HCT116 (cell line): ENCODE data around the gene NSG1. TPM values are rescaled to one million over a fixed set of nuclear protein-coding genes. Genes with fewer than 3 reads are reported as not detected.

Source experiments
- ATAC-seq: fragments of 200-7000 bp; cut with Tn5 transposase; 2 replicates; pipeline ENCODE4 v1.9.1; 2020; ENCODE audit warnings: mild to moderate bottlenecking, moderate library complexity
- BruUV-seq: library from RNA; stranded (reverse); fragments of 400-500 nt; replicated peaks from 2 replicates; lab custom pipeline; 2021; lab: Mats Ljungman, UMichigan
- CTCF ChIA-PET: fragments of 300-600 bp; sonication (Branson Sonifier 250); formaldehyde crosslinking; loops from one replicate; lab custom pipeline; 2021; ENCODE audit warnings: antibody characterized with exemption; lab: Charles Lee
- POLR2A ChIA-PET: fragments of 300-600, 350-600 bp; sonication (Branson Sonifier 250); formaldehyde crosslinking; loops from one replicate; lab custom pipeline; 2021; ENCODE audit warnings: antibody characterized with exemption; lab: Charles Lee
- RAD21 ChIA-PET, 2 experiments: fragments of 300-600 bp; sonication (Branson Sonifier 250); formaldehyde crosslinking; loops; one replicate each; lab custom pipeline; 2023; ENCODE audit warnings: low total read pairs in 2 of 2; ENCODE audit not compliant: uncharacterized antibody in 2 of 2, unreplicated experiment in 2 of 2, low non-redundant PET in 1 of 2; lab: Charles Lee
- DNase-seq: peaks from one replicate; pipeline ENCODE4 v3.0.0-alpha.2; 2010; ENCODE audit warnings: low read depth, low spot score
- H2AFZ ChIP-seq: fragments of 200-600 bp; shearing (Covaris generic), sonication (generic); 2 replicates; pipeline ENCODE4 v1.6.1; 2017; ENCODE audit warnings: low read depth, mixed run types, mixed read lengths, antibody characterized with exemption, low read length; ENCODE audit not compliant: poor library complexity, severe bottlenecking
- H3K27ac ChIP-seq: 2 replicates; pipeline ENCODE4 v1.5.1; 2012; ENCODE audit warnings: low read depth, low read length
- H3K27me3 ChIP-seq: fragments of 200-600 bp; sonication (generic); 2 replicates; pipeline ENCODE4 v1.6.1; 2016; ENCODE audit warnings: mixed run types, low read length, mixed read lengths; ENCODE audit not compliant: insufficient read depth
- H3K36me3 ChIP-seq, 2 experiments: fragments of 200-500 bp in 1 of 2; fragments of 200-600 bp in 1 of 2; sonication (Bioruptor generic) in 1 of 2; sonication (generic) in 1 of 2; 2 replicates each; pipeline versions ENCODE4 v1.5.1 to v1.6.1; 2014 to 2016; ENCODE audit warnings: low read length in 2 of 2, inconsistent platforms in 1 of 2, mixed read lengths in 1 of 2, mixed run types in 1 of 2; ENCODE audit not compliant: insufficient read depth in 2 of 2, control insufficient read depth in 1 of 2
- H3K4me1 ChIP-seq, 2 experiments: fragments of 200-600 bp in 1 of 2; sonication (generic) in 1 of 2; 2 replicates each; pipeline versions ENCODE4 v1.5.1 to v1.6.1; 2012 to 2017; ENCODE audit warnings: low read length in 2 of 2, inconsistent platforms in 1 of 2, mild to moderate bottlenecking in 1 of 2, mixed read lengths in 1 of 2, mixed run types in 1 of 2, moderate library complexity in 1 of 2; ENCODE audit not compliant: insufficient read depth in 2 of 2, control insufficient read depth in 1 of 2
- H3K4me2 ChIP-seq: fragments of 200-600 bp; sonication (generic); 2 replicates; pipeline ENCODE4 v1.6.1; 2017; ENCODE audit warnings: mixed run types, low read length, mixed read lengths
- H3K4me3 ChIP-seq, 2 experiments: fragments of 200-600 bp in 1 of 2; sonication (generic) in 1 of 2; replicated peaks in 1 of 2; 2 replicates each; pipeline ENCODE4 v1.5.1; 2011 to 2016; ENCODE audit warnings: low read length in 2 of 2, control low read depth in 1 of 2, low read depth in 1 of 2, mild to moderate bottlenecking in 1 of 2, mixed read lengths in 1 of 2, mixed run types in 1 of 2
- H3K79me2 ChIP-seq: fragments of 200-600 bp; sonication (generic); 2 replicates; pipeline ENCODE4 v1.6.1; 2017; ENCODE audit warnings: mild to moderate bottlenecking, mixed run types, low read length, moderate library complexity, mixed read lengths; ENCODE audit not compliant: insufficient read depth
- H3K9ac ChIP-seq: fragments of 200-600 bp; sonication (generic); 2 replicates; pipeline ENCODE4 v1.6.1; 2016; ENCODE audit warnings: low read length, mixed read lengths
- H3K9me2 ChIP-seq: fragments of 200-600 bp; sonication (generic), shearing (Covaris generic); 2 replicates; pipeline ENCODE4 v1.6.1; 2017; ENCODE audit warnings: mixed run types, mild to moderate bottlenecking, moderate library complexity; ENCODE audit not compliant: insufficient read depth
- H3K9me3 ChIP-seq, 2 experiments: fragments of 200-500 bp in 1 of 2; fragments of 200-600 bp in 1 of 2; sonication (Bioruptor generic) in 1 of 2; sonication (generic) in 1 of 2; 2 replicates each; pipeline ENCODE4 v1.6.1; 2014 to 2017; ENCODE audit warnings: low read length in 2 of 2, mixed read lengths in 2 of 2, inconsistent platforms in 1 of 2, low read depth in 1 of 2, mild to moderate bottlenecking in 1 of 2, mixed run types in 1 of 2, moderate library complexity in 1 of 2; ENCODE audit not compliant: control insufficient read depth in 1 of 2, insufficient read depth in 1 of 2
- H4K20me1 ChIP-seq: fragments of 200-600 bp; sonication (generic), shearing (Covaris generic); 2 replicates; pipeline ENCODE4 v1.6.1; 2017; ENCODE audit warnings: mixed run types, mild to moderate bottlenecking, moderate library complexity; ENCODE audit not compliant: insufficient read depth
- ATF3 ChIP-seq: IDR thresholded peaks from 2 replicates; pipeline ENCODE4 v1.6.1; 2012
- EGR1 ChIP-seq: IDR thresholded peaks from 2 replicates; pipeline ENCODE4 v1.6.1; 2012; ENCODE audit warnings: low read depth
- EZH2 ChIP-seq: fragments of 200-600 bp; sonication (generic); IDR thresholded peaks from 2 replicates; pipeline ENCODE4 v1.6.1; 2017; ENCODE audit warnings: antibody characterized with exemption, mixed run types
- JUND ChIP-seq: IDR thresholded peaks from 2 replicates; pipeline ENCODE4 v1.6.1; 2012
- POLR2A ChIP-seq: IDR thresholded peaks from 2 replicates; pipeline ENCODE4 v1.7.0; 2011; ENCODE audit warnings: borderline replicate concordance; ENCODE audit not compliant: insufficient read depth, insufficient read length; ENCODE audit errors: extremely low read depth
- ZBTB33 ChIP-seq: IDR thresholded peaks from 2 replicates; pipeline ENCODE4 v1.6.1; 2011; ENCODE audit warnings: mild to moderate bottlenecking, low read length, moderate library complexity; ENCODE audit not compliant: insufficient replicate concordance; ENCODE audit errors: extremely low read depth
- ZFX ChIP-seq: fragments of 450-650 bp; IDR thresholded peaks from 2 replicates; pipeline ENCODE4 v1.6.1; 2017
- ZNF274 ChIP-seq: fragments of 200-500 bp; sonication (Bioruptor generic); IDR thresholded peaks from 2 replicates; pipeline ENCODE4 v1.6.1; 2014; ENCODE audit warnings: mild to moderate bottlenecking, low read depth, low read length, inconsistent platforms
- intact Hi-C: fragments of 100-400 bp; cut with micrococcal nuclease; formaldehyde crosslinking; loops from 2 replicates; pipeline ENCODE4 v1.10.0; 2022
- total RNA-seq: library from RNA; stranded (reverse); gene quantifications from one replicate; pipeline ENCODE4 v1.2.1, GENCODE V29; 2021; ENCODE audit not compliant: unreplicated experiment
- TF ChIP-seq, protein P1 (sequence below): IDR thresholded peaks from 2 replicates; pipeline ENCODE4 v1.6.1; 2012; ENCODE audit warnings: low read depth

The NSG1 gene
- total RNA-seq, 1 experiment from 2014 or later: 0.12 TPM

DNA sequence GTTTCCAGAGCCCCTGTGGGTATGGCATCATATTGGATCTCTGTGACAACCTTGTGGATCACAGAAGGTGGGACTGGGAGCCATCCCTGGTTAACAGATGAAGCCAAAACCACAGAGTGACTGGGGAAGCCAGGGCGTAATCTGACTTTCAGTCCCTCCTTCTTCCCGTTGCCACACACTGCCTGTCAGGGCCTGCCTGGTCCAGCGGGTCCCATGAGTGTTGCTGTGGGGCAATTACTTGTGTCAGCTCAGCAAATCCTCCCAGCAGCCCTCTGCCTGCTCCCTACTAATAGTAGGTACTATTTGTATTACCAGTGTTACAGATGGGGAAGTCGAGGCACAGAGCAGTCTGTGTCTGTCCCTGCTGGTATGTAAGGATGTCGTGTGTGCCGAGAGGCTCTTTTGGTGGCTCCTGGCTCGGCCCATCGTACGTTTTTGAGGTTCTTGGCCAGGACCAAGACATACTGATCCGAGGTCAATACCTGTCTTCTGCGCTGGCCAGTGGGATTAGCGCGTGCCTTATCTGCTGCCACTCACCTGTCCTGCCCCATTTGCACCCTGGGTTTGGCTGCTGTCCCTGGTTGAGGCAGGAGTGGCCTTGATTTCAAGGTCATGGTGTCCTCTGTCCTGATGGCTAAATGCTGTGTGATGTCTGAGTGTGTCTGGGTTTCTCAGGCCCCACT, 5.7 kb downstream of the NSG1 start:
- RAD21 ChIA-PET: no interaction called here
- POLR2A ChIA-PET: no interaction called here
- no peaks in the 10 kb centered on the region for H3K79me2 ChIP-seq
- H3K9me3 ChIP-seq: no peaks in the 10 kb centered on the region
- no TSS peak for BruUV-seq
- H3K27ac ChIP-seq: no peak overlapping the region
- no peak overlapping the region for H2AFZ ChIP-seq
- intact Hi-C loops: no loop called here
- no peaks in the 10 kb centered on the region for H4K20me1 ChIP-seq
- peaks cover 24% of the 10 kb centered on the region; the same call in 1 of the 2 replicates for H3K27me3 ChIP-seq
- CTCF ChIA-PET: no interaction called here
- no peak overlapping the region for H3K4me2 ChIP-seq
- no peak overlapping the region for H3K4me3 ChIP-seq
- H3K9ac ChIP-seq: no peak overlapping the region
- H3K9me2 ChIP-seq: no peaks in the 10 kb centered on the region
- TF ChIP-seq EGR1 (no peak), ZFX (no peak), ATF3 (no peak), ZBTB33 (no peak), JUND (no peak), ZNF274 (no peak)
- no peaks in the 10 kb centered on the region for H3K4me1 ChIP-seq
- ATAC-seq: no peak
- no peaks in the 10 kb centered on the region for H3K36me3 ChIP-seq
- DNase-seq: no peak

DNA sequence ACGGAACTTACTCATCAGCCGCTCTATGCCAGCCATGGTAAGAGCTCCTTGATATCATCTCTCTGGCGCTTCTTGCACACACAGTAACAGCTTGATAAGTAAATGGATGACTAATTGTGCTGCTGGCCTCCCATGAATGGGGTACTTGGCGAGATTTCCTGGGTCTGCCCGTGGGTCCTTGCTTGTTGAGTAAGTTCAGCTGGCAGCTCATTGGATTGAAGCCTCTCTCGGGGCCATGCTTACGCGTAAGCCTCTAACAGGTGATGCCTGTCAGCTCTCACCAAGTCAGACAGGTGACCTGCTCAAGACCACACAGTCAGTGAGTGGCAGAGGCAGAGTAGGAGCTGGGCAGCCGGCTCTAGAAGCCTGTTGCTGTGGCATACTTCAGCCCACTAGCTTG, 7.7 kb downstream of the NSG1 start:
- Histone ChIP-seq H3K9me3 (no peaks in the 10 kb centered on the region), H3K9ac (no peak overlapping the region), H3K27me3 (peaks cover 24% of the 10 kb centered on the region; the same call in 1 of the 2 replicates), H3K4me2 (no peak overlapping the region), H3K36me3 (no peaks in the 10 kb centered on the region), H4K20me1 (no peaks in the 10 kb centered on the region), H3K27ac (no peak overlapping the region), H2AFZ (no peak overlapping the region), H3K79me2 (no peaks in the 10 kb centered on the region), H3K9me2 (no peaks in the 10 kb centered on the region), H3K4me1 (no peaks in the 10 kb centered on the region), H3K4me3 (no peak overlapping the region)
- no peak for DNase-seq
- CTCF ChIA-PET: no interaction called here
- no TSS peak for BruUV-seq
- no peak for ATAC-seq
- RAD21 ChIA-PET: no interaction called here
- POLR2A ChIA-PET: no interaction called here
- intact Hi-C loops: no loop called here
- TF ChIP-seq EZH2: no peak
- TF ChIP-seq, protein P1, sequence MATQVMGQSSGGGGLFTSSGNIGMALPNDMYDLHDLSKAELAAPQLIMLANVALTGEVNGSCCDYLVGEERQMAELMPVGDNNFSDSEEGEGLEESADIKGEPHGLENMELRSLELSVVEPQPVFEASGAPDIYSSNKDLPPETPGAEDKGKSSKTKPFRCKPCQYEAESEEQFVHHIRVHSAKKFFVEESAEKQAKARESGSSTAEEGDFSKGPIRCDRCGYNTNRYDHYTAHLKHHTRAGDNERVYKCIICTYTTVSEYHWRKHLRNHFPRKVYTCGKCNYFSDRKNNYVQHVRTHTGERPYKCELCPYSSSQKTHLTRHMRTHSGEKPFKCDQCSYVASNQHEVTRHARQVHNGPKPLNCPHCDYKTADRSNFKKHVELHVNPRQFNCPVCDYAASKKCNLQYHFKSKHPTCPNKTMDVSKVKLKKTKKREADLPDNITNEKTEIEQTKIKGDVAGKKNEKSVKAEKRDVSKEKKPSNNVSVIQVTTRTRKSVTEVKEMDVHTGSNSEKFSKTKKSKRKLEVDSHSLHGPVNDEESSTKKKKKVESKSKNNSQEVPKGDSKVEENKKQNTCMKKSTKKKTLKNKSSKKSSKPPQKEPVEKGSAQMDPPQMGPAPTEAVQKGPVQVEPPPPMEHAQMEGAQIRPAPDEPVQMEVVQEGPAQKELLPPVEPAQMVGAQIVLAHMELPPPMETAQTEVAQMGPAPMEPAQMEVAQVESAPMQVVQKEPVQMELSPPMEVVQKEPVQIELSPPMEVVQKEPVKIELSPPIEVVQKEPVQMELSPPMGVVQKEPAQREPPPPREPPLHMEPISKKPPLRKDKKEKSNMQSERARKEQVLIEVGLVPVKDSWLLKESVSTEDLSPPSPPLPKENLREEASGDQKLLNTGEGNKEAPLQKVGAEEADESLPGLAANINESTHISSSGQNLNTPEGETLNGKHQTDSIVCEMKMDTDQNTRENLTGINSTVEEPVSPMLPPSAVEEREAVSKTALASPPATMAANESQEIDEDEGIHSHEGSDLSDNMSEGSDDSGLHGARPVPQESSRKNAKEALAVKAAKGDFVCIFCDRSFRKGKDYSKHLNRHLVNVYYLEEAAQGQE: no peak
- no peak for TF ChIP-seq POLR2A
- no peak for TF ChIP-seq ZFX
